NOMO-1 treated with dmso at 0.1 percent for 144 hours (cell line): ENCODE results near the gene CACNA2D2.

Source experiments
- DNase-seq: peaks from one replicate; lab custom pipeline; 2025; ENCODE audit not compliant: unreplicated experiment; lab: John Stamatoyannopoulos, UW

The CACNA2D2 gene

DNA sequence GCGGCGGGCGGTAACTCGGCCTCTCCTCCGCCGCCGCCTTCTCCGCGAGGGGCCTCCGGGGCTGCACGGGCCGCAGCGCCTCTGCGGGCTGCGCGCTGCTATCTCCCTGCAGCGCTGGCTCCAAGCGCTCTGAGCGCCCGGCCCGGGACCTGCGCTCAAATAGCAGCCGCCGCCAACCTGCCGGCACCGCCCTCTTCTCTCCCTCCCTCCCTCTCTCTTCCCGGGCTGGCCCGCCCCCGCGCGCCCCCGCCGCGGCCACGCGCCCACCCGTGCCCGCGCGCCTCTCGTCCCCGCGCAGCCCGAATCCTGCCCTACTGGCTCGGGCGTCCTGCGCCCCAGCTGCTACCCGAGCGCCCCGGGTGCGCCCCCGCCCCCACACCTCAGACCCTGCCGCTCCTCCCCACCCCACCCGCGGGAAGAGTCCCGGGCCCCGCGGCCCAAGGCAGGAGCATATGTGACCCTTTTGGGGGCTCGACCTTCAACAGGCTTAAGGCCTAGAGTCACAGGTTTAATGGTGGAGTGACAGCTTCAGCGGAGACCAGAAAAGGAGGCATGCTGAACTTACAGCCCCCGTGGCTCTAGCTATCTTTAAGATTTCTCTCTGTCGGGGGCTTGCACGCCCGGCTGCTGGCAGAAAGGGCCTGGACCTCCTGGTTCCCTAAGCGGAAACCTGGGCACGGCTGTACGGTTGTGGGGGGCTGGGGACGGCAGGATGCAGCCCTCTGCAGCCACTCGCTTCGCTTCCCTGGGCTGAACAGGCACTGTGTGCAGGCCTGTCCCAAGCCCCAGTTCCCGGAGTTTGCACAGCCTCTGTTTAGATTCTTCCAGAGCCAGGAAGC, at the start of gene CACNA2D2:
TSS of gene CACNA2D2 (minus strand) at position 131 of the 839 bp plus-strand sequence. CDS start 211 bp downstream, outside the sequence.
- no peak for DNase-seq

DNA sequence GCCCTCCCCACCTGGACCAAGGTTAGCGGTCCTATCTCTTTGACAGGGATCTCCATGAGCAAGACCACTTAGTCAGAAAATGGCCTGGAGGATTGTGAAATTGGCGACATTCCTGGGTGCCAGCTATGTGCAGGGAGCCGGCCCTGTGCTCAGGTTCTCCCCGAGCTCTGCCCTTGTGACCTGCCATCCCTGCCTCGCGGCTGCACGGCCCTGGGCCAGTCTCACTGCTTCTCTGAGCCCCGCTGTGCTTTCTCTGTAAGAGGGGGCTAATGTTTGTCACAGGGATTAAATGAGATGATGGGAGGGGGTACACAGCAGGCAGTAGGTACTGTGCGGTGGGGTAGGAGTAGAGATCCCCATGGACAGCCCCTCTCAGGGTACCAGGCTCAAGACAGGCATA, 49.2 kb upstream of the CACNA2D2 start:
- no peak for DNase-seq

DNA sequence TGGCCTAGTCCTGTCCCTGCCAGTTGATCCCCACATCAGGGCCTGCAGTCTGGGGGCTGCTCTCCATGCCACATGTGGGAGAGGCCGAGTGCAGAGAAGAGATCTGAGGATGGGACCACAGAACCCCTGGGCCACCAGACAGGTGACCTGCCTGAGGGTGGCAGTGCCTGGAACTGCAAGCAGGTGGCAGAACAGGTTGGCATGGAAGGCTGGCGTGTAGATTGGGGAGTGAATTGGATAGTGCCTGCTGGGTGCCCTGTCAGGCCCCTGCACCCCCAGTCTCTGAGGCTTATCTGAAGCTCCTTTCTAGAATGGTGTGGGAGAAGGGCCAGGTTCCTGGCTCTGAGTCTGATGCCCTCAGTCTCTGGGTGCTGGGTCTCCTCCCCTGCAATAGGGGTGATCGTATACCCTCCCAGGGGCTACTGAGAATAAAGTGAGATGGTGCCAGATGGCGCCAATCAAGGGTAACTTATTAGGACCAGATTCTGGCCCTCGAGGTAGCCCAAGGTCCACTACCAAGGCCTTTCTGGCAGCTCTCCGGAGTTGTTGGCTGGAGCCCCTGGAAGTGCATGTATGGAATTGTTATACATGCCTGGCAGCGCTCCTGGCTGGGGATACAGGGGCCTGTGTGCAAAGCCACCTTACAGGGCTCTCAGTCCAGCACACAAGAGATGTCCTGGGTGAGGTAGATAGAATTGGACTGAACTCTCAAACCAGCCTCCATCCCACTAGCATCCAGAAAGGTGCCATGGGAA, 48.4 kb upstream of the CACNA2D2 start:
- DNase-seq: no peak

DNA sequence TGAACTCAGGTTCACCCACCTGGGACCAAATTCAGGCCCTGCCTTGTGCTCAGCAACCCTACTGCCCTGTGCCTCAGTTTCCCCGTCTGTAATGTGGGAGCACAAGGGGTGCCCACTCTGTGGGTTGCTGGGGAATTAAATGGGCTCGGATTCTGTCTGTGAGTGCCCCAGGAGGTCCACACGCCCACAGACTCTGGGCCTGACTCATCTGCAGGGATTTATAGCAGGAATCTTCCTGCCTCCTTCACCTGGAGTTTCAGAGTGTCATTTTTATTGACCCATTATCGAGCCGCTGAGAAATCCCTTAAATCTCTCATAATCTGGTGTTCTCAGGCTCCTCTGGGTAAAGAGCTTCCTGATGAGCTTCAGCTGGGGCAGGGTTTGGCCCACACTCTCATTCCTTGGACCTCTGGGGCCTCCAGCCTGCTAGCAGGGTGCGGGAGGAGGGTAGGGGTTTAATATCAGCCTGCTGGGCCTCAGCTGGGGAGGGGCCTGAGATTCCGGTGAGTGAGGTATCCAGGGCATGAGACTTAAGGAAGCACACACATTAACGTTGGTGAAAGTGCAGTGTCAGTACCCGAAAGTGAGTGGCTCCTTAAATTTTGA, 47.7 kb upstream of the CACNA2D2 start:
- DNase-seq: no peak

DNA sequence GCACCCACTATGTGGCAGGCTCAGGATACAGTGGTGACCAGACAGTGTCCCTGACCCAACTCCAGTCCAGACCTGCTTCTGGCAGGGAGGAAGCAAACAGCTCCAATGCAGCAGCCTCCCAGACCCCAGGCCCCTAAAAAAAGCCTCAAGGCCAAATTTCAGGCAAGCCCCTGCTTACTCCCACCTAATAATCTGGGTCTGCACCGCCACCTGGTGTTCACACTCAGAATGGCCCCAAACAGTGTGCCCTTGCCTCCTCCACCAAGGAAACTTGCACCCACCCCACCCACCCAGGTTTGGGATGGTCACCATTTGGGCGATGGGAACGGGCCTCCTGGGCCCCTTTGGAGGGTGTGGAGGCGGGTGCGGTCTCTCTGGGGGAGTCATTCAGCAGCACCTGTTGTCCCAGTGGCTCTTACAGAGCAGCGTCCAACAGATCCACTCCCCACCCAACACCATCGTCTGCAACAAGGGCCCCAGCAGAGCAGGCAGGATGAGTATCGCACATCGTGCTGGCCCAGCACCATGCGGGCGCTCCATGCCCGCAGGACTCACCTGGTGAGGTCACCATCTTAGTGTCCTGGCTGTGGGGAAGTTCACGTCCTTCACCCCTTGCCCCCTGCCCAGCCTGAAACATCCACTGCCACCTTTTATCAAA, 46.8 kb upstream of the CACNA2D2 start:
- DNase-seq: no peak

DNA sequence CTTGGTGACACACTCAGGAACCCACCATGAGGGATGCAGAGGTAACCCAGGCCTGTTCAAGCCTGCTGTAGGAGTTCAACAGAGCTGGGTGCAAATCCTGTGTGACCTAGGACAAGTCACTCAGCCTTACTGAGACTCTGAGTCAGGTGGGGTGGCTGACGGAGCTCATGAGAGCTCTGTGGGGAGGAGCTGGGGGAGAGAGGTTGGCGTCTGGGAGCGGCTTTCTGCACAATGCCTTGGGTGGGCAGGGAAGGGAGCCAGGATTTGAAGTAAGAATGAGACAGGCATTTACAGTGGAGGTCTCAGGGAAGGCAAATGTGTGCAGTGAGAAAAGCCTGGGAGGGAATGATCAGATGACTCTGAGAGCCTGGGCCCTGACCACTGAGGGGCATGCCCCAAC, 45.8 kb upstream of the CACNA2D2 start:
- no peak for DNase-seq

DNA sequence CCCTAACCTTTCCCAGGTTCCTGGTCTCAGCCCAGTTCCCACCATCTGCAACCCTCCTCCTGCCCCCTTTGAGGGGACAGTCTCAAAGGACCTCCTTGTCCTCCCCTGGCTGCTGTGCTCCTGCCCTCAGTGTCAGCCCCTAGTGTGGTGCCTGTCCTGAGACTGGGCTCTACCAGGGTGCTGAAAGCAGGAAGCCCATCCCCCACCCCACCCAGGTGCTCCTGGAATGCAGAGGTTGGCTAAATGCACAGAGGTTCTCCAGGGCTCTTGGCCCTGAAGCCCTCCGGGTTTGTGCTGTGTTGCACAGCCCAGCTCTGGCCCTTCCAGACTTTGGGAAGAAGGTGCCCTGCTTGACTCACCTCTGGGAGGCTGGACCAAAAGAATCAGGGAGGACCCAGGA, 42.3 kb upstream of the CACNA2D2 start:
- no peak for DNase-seq

DNA sequence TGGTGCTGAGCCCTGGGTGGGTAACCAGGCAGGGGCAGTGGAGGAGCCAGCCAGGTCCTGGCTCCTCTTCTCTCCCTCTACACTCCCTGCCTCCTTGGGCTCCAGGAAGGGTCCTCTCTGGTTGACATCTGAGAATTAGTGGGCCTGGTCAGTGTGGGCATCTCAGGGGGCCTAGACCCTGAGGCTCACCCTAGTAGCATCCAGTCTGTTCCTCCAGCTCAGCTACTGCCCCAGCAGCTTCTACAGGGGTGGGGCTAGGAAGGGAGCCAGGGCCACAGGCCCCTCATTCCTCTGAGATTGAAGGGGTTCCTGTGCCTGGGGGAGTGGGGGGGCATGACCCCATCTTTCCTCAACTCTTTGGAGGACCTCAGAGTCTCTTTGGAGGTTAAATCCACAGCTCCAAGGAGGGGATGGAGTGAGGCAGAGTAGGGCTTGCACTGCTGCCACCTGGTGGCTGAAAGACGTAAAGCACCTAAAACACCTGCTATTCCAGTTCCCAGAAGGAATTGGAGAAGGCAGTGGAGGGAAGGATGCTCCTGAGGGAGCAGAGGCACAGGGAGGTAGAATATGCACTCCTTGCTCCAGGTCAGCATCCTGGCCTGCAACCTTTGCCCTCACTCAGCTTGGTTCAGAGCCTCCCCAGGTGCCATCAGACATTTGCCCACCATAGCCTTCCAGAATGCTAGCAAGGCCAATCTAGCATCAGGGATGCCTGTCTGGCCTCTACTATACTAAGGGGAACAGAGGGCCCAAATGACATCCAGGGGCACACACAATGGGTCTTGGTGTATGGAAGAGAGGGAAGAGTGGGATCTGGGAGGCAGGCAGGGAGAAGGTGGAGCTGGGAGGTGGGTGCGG, 39.0 kb upstream of the CACNA2D2 start:
- DNase-seq: no peak

DNA sequence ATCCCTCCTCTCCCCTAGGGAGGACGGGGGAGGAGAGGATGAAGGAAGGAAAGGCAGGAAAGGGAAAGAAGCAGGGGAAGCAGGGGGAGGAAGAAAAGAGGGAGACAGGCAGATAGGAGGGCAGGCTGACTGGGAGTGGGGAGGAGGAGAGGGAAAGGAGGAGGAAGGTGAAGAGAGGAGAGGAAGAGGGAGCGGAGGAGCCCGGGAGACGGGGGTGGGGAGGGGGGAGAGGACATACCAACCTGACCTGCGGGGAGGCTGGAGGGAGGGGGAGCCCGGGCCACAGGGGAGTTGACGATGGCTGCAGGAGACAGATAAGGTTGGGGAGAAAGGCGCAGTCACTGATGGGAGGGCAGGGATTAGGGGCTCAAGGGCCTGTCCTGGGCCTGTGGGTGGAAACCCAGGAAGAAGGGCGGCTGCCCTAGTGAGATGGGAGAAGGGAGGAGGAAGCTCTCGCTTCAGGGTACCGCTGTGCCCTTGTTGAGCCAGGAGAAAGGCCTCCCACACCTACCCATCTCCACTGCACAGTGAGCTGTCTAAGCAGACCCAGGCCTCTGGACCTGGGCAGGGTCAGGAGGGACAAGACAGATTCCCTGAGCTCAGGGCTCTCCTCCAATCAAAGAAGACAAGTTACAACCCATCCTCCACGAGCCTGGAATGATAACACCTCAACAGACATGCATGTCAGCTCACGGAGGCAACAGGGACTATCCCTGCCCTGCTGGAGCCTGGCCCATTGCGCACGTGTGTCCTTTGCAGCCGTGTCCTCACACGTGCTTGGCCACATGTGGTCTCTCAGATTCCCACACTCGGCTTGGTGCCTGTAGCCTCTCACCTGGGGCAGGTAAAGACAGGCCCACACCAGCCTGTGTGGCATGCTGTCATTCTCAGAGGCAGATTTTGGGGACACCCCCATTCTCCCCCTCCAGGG, 36.2 kb upstream of the CACNA2D2 start:
- DNase-seq: no peak

DNA sequence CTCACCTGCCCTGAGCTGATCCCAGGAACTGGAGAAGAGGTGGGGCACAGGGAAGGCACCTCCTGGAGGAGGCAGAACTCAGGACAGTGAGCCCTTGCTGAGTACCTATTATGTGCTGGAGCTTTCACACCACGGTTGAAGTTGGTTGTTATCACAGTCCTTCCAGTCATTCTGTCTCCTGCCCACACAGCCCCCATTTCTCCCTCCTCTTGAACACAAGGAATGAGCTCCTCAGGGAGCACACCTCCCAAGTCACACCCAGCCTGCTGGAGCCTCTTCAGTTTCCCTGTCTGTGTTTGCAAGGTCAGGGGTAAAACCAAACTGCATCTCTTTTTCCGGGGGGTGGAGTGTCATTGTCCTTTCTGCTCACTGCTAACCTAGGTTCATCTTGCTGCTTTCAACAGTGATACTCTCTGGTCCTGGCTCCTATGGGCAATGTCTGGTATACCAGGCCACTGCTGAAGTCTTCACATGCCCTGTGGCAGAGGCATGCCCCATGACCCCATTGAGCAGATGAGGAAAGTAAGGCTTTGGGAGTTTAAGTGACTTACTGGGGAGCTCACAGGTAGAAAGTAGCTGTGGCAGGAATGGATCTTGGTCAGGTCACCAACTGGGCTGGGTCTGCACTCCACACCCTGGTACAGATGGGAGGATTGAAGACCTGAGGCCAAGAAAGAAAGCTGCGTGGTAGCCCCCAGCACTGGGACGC, 34.1 kb upstream of the CACNA2D2 start:
- no peak for DNase-seq

DNA sequence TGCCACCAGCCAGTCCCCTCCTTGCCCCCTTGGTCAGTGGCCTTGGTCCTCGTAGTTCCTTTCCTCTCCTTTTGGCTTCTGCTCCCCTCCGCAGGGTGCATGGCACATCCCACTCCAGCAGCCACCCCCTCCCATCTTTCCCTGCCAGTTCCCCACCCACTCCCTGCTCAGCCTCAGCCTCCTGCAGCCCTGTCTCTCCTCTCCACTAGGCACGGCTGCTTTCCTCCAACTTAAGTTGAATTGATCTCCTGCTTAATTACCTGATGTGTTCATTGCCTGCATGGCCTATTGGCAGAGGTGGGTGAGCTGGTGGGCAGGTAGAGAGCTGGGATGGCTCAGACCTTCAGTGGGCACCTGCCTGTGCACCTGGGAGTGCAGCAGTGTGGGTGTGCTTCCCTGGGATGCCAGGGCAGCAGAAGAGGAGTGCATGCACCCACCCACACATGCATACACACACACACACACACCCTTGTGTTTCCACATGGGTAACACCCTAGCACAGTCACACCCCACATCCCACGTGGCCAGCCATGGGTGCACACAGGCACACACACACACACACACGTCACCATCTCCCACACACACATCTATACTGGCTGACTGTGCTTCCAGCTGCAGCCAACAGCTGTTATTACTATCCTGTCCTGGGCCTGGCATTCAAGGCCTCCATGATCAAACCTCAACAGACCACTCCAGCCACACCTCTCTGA, 33.2 kb upstream of the CACNA2D2 start:
- DNase-seq: no peak

DNA sequence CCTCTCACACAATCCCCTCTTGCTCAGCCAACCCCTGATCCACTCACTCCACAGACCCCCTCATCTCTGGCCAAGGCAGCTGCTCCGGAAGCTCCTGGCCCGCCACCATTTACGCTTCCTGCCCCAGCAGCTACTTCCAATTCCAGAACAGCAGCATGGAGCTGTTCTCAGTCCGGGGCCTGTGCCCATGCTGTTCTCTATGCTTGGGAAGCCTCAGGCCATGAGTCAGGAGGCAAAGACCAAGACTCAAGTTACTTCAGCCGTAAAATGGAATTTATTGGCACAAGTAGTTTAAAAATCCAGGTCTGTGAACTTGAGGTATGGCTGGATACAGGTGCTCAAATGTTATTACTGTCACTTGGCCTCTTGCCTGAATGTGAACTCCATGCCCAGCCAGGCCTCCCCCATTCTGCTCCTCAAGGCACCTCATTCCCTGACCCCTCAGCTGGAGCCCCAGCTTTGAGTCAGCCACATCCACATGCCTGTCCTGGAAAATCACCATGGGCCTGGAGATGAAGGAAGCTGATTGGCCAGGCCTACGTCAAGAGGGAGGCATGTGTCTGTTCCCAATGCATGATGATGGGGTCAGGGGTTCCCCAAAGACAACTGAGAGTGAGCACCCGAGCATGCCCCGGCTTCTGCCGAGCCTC, 31.4 kb upstream of the CACNA2D2 start:
- no peak for DNase-seq

DNA sequence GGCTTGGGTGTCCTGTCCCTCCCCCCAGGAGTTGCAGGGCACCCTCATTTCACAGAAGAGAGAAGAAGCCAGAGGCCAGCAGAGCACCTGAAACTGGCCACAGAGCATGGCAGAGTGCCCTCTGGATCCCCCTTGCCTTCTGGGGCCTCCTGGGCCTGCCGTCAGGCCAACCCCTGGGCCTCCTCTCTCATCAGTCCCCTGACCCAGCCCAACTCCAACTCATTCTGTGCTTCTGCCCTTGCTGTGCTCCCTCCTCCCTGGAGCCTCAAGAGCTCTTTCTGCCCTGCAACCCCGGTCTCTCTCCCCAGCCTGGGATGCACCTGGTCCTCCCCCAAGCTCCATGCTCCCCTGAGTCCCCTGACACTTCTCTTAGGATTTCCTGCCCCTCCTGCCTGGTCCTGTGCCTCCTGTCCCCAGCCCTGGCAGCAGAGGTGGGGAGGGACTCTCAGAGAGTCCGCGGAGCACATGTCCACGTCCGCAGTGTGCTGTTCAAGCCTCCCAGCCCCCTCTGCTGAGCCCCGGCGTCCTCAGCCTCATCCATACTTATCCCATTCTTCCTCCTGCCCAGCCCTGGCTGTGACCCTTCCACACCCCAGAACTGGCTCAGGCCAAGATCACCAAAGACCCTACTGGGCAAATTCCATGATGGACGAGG, 30.5 kb upstream of the CACNA2D2 start:
- DNase-seq: no peak

DNA sequence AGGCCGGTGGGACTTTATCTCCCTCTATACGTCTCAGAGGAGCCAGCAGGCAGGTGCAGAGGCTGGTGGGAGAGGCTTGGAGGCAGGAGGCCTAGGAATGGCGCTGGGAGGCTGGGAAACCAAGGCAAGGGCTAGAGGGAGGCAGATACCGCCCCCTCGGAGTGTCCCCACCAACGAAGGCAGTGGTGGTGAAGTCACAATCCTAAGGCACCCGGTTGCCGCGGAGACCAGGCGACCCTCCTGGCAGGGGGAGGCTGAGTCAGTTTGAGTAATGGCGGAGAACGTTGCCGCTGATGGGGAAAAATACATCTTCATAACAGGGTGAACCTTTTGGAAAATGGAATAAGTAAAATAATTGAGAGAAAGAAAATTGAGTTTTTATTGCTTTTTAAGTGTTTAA, 29.9 kb upstream of the CACNA2D2 start:
- DNase-seq: no peak

DNA sequence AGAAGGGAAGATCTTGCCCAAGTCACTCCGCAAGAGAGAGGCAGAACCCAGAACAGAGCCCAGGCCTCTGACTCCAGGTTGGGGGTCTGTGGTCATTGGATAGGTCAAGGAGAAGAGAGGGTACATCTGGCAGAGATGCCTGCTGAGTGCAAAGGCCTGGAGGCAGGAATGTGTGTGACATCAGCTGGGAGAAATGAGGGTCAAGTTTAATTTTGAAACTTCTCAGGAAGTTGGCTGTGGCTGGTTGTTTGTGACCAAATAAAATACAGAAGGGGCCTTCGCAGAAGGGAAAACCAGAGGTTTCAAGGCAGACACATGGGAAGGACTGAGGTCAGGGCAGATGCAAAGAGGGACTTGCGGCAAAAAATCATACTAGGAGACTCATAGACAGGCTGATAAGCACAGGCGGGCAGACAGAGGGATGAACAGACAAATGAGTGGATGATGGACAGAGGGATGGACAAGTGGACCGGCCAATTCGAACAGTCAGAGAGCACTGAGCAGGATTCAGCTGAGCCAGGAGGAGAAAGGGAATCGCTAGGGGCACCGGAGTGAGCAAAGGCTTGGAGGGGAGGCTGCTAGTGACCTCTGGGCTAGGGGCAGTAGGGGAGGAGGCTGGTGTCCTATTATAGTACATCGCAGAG, 28.8 kb upstream of the CACNA2D2 start:
- no peak for DNase-seq

DNA sequence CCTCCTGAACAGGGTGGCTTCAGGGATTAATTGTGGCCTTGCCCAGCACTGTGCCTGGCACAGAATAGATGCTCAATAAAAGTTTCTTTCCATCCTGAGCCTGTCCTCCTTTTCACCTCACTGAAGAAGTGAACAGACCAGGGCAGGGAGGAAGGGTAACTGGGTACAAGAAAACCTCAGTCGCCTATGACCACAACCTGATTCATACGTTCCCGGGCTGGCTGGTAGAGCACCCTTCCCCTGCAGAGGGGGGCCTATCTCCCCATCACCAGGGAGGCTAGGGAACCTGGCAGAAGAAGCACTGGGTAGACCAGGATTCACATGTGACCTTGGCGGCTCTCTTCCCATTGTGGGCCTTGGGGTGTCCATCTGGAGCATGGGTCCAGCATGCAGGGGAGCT, 27.8 kb upstream of the CACNA2D2 start:
- no peak for DNase-seq
